ENCODE results near the gene DAW1. TPM values are rescaled to one million over a fixed set of nuclear protein-coding genes. Genes with fewer than 3 reads are reported as not detected.

DAW1 gene
- total RNA-seq, 4 donors from 2014 or later, result 0.30 to 0.59 TPM; not detected in 2

- no peak for TF ChIP-seq CTCF (IDR thresholded peaks at IDR 0.05)
- no peak for TF ChIP-seq EP300 (IDR thresholded peaks at IDR 0.05)
- no peak for TF ChIP-seq POLR2A (IDR thresholded peaks at IDR 0.05)
- no peaks in the 10 kb centered on the region for H3K9me3 ChIP-seq
- H3K27ac ChIP-seq, result peak overlapping the region in 1 of 4 donors; percentile 79
- no peak overlapping the region for H3K4me3 ChIP-seq
- peaks cover 0 to 9% of the 10 kb centered on the region in 2 donors for H3K27me3 ChIP-seq
- peaks cover 0 to 27% (median 8%) of the 10 kb centered on the region in 4 donors for H3K4me1 ChIP-seq
- 65 to 72% methylated on average over 6 of the region's 6 CpGs for WGBS, 2 donors
- DNase-seq (ENCODE audit: low spot score in 2 of 2), result no peak
- no peaks in the 10 kb centered on the region for H3K36me3 ChIP-seq
Observed at GRCh38 chr2:227876300-227876801, 4.9 kb downstream of the DAW1 start.

GRCh38 chr2:227877421-227878310, 6.2 kb downstream of the DAW1 start:
- WGBS, 2 donors, result 31 to 37% methylated on average over 9 of the region's 9 CpGs
- Histone ChIP-seq H3K4me3 (no peak overlapping the region), H3K27me3 (no peaks in the 10 kb centered on the region), H3K36me3 (no peaks in the 10 kb centered on the region), H3K27ac (peak overlapping the region in 2 of 4 donors; percentile 65 to 79), H3K9me3 (no peaks in the 10 kb centered on the region), H3K4me1 (peaks cover 0 to 21% (median 6%) of the 10 kb centered on the region in 4 donors)
- TF ChIP-seq EP300 (IDR thresholded peaks at IDR 0.05) (peak in 1 of 2 donors; percentile 58), CTCF (IDR thresholded peaks at IDR 0.05) (no peak)
- DNase-seq (ENCODE audit: low spot score in 2 of 2), result peak in 1 of 2 donors; percentile 54

GRCh38 chr2:227880460-227880859, 9.0 kb downstream of the DAW1 start:
- TF ChIP-seq CTCF (IDR thresholded peaks at IDR 0.05), result no peak
- TF ChIP-seq EP300 (IDR thresholded peaks at IDR 0.05), result no peak
- TF ChIP-seq POLR2A (IDR thresholded peaks at IDR 0.05), result no peak
- H3K36me3 ChIP-seq, result no peaks in the 10 kb centered on the region
- H3K4me3 ChIP-seq, result no peak overlapping the region
- H3K4me1 ChIP-seq, result peaks cover 0 to 21% (median 6%) of the 10 kb centered on the region in 4 donors
- no peak overlapping the region for H3K27ac ChIP-seq
- H3K27me3 ChIP-seq, result no peaks in the 10 kb centered on the region
- whole genome bisulfite sequencing, 2 donors, result 91 to 92% methylated on average over 3 of the region's 3 CpGs
- no peak for DNase-seq (ENCODE audit: low spot score in 2 of 2)
- no peaks in the 10 kb centered on the region for H3K9me3 ChIP-seq

- no peak overlapping the region for H3K4me3 ChIP-seq
- 65 to 70% methylated on average over 4 of the region's 4 CpGs for WGBS, 2 donors
Observed at GRCh38 chr2:227881866-227882517, 10.6 kb downstream of the DAW1 start.

More at GRCh38 chr2:227881866-227882517, 10.6 kb downstream of the DAW1 start:
- peaks cover 0 to 14% (median 6%) of the 10 kb centered on the region in 4 donors for H3K4me1 ChIP-seq
- no peak overlapping the region for H3K27ac ChIP-seq
- TF ChIP-seq POLR2A (IDR thresholded peaks at IDR 0.05) (no peak), EP300 (IDR thresholded peaks at IDR 0.05) (no peak), CTCF (IDR thresholded peaks at IDR 0.05) (no peak)
- H3K9me3 ChIP-seq, result no peaks in the 10 kb centered on the region
- H3K36me3 ChIP-seq, result no peaks in the 10 kb centered on the region
- DNase-seq (ENCODE audit: low spot score in 2 of 2), result no peak
- no peaks in the 10 kb centered on the region for H3K27me3 ChIP-seq

Measured in tibial nerve (tissue), 4 donors.